HG02610 (cell line): ENCODE data around the gene ZHX3.
A peak's percentile ranks its signal among the peaks of the same experiment; 100 is the strongest.

Experiments
- ATAC-seq: cut with Tn5 transposase; IDR thresholded peaks from one replicate; pipeline ENCODE4 v1.9.1; 2021; ENCODE audit warnings: mild to moderate bottlenecking, moderate library complexity; ENCODE audit not compliant: unreplicated experiment

ZHX3 gene

GRCh38 chr20:41174373-41174772 is 143.2 kb downstream of the ZHX3 start:
- ATAC-seq = no peak

- ATAC-seq = no peak
Observed at GRCh38 chr20:41173791-41174341, 143.7 kb downstream of the ZHX3 start.

GRCh38 chr20:41173161-41173721 is 144.3 kb downstream of the ZHX3 start:
- ATAC-seq = peak; percentile 66

GRCh38 chr20:41172296-41173140 is 145.0 kb downstream of the ZHX3 start:
- ATAC-seq = no peak

GRCh38 chr20:41171736-41172295 is 145.7 kb downstream of the ZHX3 start:
- ATAC-seq = no peak

GRCh38 chr20:41170386-41171105 is 147.0 kb downstream of the ZHX3 start:
- ATAC-seq = no peak

- no peak for ATAC-seq
Observed at GRCh38 chr20:41169791-41170351, 147.7 kb downstream of the ZHX3 start.

GRCh38 chr20:41169162-41169690 is 148.3 kb downstream of the ZHX3 start:
- ATAC-seq = no peak

- ATAC-seq = no peak
Observed at GRCh38 chr20:41168281-41169161, 149.0 kb downstream of the ZHX3 start.

GRCh38 chr20:41167481-41168253 is 149.9 kb downstream of the ZHX3 start:
- no peak for ATAC-seq

GRCh38 chr20:41167118-41167470 is 150.4 kb downstream of the ZHX3 start:
- no peak for ATAC-seq

- no peak for ATAC-seq
Observed at GRCh38 chr20:41166201-41167117, 151.1 kb downstream of the ZHX3 start.

GRCh38 chr20:41165001-41165882 is 152.3 kb downstream of the ZHX3 start:
- ATAC-seq = no peak

GRCh38 chr20:41163821-41164220 is 153.7 kb downstream of the ZHX3 start:
- no peak for ATAC-seq

GRCh38 chr20:41162396-41162795 is 155.1 kb downstream of the ZHX3 start:
- ATAC-seq = no peak

GRCh38 chr20:41161886-41162285 is 155.6 kb downstream of the ZHX3 start:
- no peak for ATAC-seq

- no peak for ATAC-seq
Observed at GRCh38 chr20:41160686-41161085, 156.8 kb downstream of the ZHX3 start.
